Colonic mucosa (tissue), 4 donors: ENCODE data around the gene PCSK2. TPM values are rescaled to one million over a fixed set of nuclear protein-coding genes. Genes with fewer than 3 reads are reported as not detected.

Experiments
- DNase-seq: peaks from one replicate; pipeline ENCODE4 v3.0.0-alpha.2; 2020
- H3K27ac ChIP-seq: fragments of 200-600 bp; one replicate; pipeline ENCODE4 v1.8.0; 2021
- H3K27me3 ChIP-seq: fragments of 200-600 bp; one replicate; pipeline ENCODE4 v1.8.0; 2021
- H3K36me3 ChIP-seq: fragments of 200-600 bp; one replicate; pipeline ENCODE4 v1.8.0; 2021
- H3K4me1 ChIP-seq: fragments of 200-600 bp; one replicate; pipeline ENCODE4 v1.8.0; 2021; ENCODE audit warnings: mild to moderate bottlenecking
- H3K4me3 ChIP-seq: fragments of 200-600 bp; one replicate; pipeline ENCODE4 v1.8.0; 2021
- H3K9ac ChIP-seq, 2 donors: one replicate each; pipeline ENCODE4 v1.7.0; 2013; ENCODE audit warnings: control low read depth in 2 of 2, low read depth in 2 of 2, low read length in 2 of 2
- H3K9me3 ChIP-seq: fragments of 200-600 bp; one replicate; pipeline ENCODE4 v1.8.0; 2021
- intact Hi-C: fragments of 100-400 bp; cut with DNase I; formaldehyde crosslinking; loops from one replicate; pipeline ENCODE4 v1.14.1; 2022
- total RNA-seq, 2 donors: library from RNA; stranded (reverse); fragmentation: NEBNext Ultra II Directional in 1 of 2; extraction: Animal tissue kit (Norgen Biotek cat#: 25700) in 1 of 2; gene quantifications; one replicate each; pipeline ENCODE4 v1.2.1, GENCODE V29; 2021
- TF ChIP-seq, protein P1 (sequence below): fragments of 200-600 bp; IDR thresholded peaks from one replicate; pipeline ENCODE4 v1.8.0; 2022; ENCODE audit warnings: antibody characterized with exemption, mild to moderate bottlenecking
- donor health status: healthy.
- donor health status: DM: no; HTN: no; CAD: no.
- donor health status: DM: no; HTN: no; CAD: no.

Gene PCSK2
- total RNA-seq, 2 donors from 2014 or later = 0.32 to 2.0 TPM

DNA sequence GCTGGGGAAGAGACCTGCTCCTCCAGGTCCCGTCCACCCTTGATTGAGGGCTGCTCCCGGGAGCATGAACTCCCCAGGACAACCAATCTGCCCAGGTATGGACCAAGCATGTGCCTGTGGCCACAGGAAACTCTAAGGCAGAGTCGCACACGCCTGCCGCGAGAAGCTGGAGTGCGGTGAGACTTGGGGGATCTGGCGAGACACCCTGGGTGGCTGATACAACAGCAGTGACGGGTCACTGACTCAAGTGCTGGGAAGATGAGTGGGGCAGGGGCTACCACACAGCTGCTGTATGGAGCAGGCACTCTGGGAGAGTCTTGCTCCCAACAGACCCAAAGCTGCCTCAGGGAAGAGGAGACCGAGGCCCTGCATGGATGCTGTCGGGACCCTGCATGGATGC is 264.2 kb downstream of the PCSK2 start:
- no peak overlapping the region for H3K4me3 ChIP-seq
- DNase-seq = no peak
- no peaks in the 10 kb centered on the region for H3K9me3 ChIP-seq
- H3K36me3 ChIP-seq = no peaks in the 10 kb centered on the region
- no peaks in the 10 kb centered on the region for H3K4me1 ChIP-seq
- TF ChIP-seq, protein P1, sequence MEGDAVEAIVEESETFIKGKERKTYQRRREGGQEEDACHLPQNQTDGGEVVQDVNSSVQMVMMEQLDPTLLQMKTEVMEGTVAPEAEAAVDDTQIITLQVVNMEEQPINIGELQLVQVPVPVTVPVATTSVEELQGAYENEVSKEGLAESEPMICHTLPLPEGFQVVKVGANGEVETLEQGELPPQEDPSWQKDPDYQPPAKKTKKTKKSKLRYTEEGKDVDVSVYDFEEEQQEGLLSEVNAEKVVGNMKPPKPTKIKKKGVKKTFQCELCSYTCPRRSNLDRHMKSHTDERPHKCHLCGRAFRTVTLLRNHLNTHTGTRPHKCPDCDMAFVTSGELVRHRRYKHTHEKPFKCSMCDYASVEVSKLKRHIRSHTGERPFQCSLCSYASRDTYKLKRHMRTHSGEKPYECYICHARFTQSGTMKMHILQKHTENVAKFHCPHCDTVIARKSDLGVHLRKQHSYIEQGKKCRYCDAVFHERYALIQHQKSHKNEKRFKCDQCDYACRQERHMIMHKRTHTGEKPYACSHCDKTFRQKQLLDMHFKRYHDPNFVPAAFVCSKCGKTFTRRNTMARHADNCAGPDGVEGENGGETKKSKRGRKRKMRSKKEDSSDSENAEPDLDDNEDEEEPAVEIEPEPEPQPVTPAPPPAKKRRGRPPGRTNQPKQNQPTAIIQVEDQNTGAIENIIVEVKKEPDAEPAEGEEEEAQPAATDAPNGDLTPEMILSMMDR = no peak
- intact Hi-C loops = no loop called here
- no peak overlapping the region for H3K27ac ChIP-seq
- H3K9ac ChIP-seq = no peak overlapping the region
- H3K27me3 ChIP-seq = no peaks in the 10 kb centered on the region

DNA sequence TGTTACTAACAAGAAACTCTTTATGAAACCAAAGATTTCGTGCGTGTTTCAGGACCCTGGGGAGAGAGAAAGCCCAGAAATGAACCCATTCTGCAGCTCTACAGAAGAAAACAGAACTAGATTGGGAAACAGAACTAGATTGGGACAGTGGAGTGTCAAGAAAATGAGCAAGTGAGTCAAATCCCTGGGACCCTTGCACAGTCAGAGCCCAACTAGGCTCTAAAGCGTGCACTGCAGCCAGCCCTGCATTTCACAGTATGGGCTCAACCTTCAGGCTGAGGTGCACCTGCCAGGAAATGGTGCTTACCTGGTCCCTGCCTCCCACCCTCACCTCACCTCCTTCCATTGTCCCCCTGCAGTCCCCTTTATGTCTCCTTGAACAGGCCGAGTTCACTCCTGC is 264.6 kb downstream of the PCSK2 start:
- H3K9me3 ChIP-seq = no peaks in the 10 kb centered on the region
- intact Hi-C loops = no loop called here
- no peaks in the 10 kb centered on the region for H3K27me3 ChIP-seq
- H3K27ac ChIP-seq = no peak overlapping the region
- H3K9ac ChIP-seq = no peak overlapping the region
- TF ChIP-seq, protein P1 = no peak
- no peaks in the 10 kb centered on the region for H3K4me1 ChIP-seq
- no peaks in the 10 kb centered on the region for H3K36me3 ChIP-seq
- no peak overlapping the region for H3K4me3 ChIP-seq
- no peak for DNase-seq

DNA sequence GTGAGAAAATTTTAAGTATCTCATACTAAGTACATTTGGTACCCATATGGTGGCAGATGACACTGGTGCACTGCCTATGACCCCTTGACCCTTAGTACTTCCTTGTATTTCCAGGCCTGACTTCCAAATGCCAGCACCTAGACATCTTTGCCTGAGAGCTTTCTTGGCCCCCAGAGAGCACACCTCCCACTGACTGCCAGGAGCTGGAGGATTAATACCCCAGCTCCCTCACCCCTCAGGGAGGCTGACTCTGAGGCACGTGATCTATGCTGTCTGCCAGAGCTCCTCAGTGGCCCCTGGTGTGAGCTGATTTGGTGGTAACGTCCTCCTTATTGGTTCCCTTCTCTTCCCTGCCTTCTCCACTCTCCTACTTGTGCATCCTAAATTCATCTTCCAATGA is 266.3 kb downstream of the PCSK2 start:
- H3K27ac ChIP-seq = no peak overlapping the region
- no peaks in the 10 kb centered on the region for H3K27me3 ChIP-seq
- no peaks in the 10 kb centered on the region for H3K36me3 ChIP-seq
- TF ChIP-seq, protein P1 = no peak
- no peaks in the 10 kb centered on the region for H3K9me3 ChIP-seq
- no peaks in the 10 kb centered on the region for H3K4me1 ChIP-seq
- DNase-seq = no peak
- no peak overlapping the region for H3K9ac ChIP-seq
- intact Hi-C loops = no loop called here
- H3K4me3 ChIP-seq = no peak overlapping the region

- Histone ChIP-seq H3K9me3 (no peaks in the 10 kb centered on the region), H3K4me3 (no peak overlapping the region), H3K27ac (no peak overlapping the region), H3K36me3 (no peaks in the 10 kb centered on the region), H3K4me1 (no peaks in the 10 kb centered on the region), H3K9ac (no peak overlapping the region), H3K27me3 (no peaks in the 10 kb centered on the region)
- no peak for DNase-seq
- TF ChIP-seq, protein P1 = no peak
- intact Hi-C loops = no loop called here
Observed at GRCh38 chr20:17494201-17494600, 267.4 kb downstream of the PCSK2 start.

- intact Hi-C loops = no loop called here
- Histone ChIP-seq H3K9ac (no peak overlapping the region), H3K27me3 (no peaks in the 10 kb centered on the region), H3K9me3 (no peaks in the 10 kb centered on the region), H3K4me3 (no peak overlapping the region), H3K36me3 (no peaks in the 10 kb centered on the region), H3K4me1 (no peaks in the 10 kb centered on the region), H3K27ac (no peak overlapping the region)
- TF ChIP-seq, protein P1 = no peak
- no peak for DNase-seq
Observed at GRCh38 chr20:17495826-17496225, 269.0 kb downstream of the PCSK2 start.
